ENCODE results near the gene GRAMD1A.

- TF ChIP-seq CTCF (IDR thresholded peaks at IDR 0.05; ENCODE audit: low read depth, low read length) (no peak), POLR2A (IDR thresholded peaks at IDR 0.05; ENCODE audit: extremely low read depth, insufficient read length) (no peak)
Observed at GRCh38 chr19:35059799-35060091, 59.6 kb downstream of the GRAMD1A start.

Measured in NB4 (cell line).